H1 (cell line): ENCODE data around the gene LRRC49. TPM values are rescaled to one million over a fixed set of nuclear protein-coding genes. Genes with fewer than 3 reads are reported as not detected.

Experiments used
- EP300 ChIP-seq, 2 experiments: IDR thresholded peaks; 1 replicate in 1 of 2; 2 replicates in 1 of 2; pipeline ENCODE4 v1.6.1; 2011 to 2012; ENCODE audit warnings: low read depth in 2 of 2, low read length in 2 of 2, mild to moderate bottlenecking in 2 of 2, borderline replicate concordance in 1 of 2, inconsistent platforms in 1 of 2, moderate library complexity in 1 of 2
- polyA plus RNA-seq, 7 experiments: library from polyadenylated mRNA; depleted of rRNA in 3 of 7; stranded (reverse) in 5 of 7; unstranded in 2 of 7; fragments of >200 nt in 5 of 7; fragments of 200-250 nt in 2 of 7; gene quantifications; 1 replicate in 5 of 7; 2 replicates in 1 of 7; 4 replicates in 1 of 7; pipeline versions ENCODE4 v1.2.1 to v1.2.3, GENCODE V29; 2011 to 2013; ENCODE audit warnings: missing spikeins in 2 of 7, mixed read lengths in 2 of 7
- total RNA-seq: library from RNA; stranded (reverse); fragmentation: NEBNext Ultra II Directional; extraction: Animal tissue kit (Norgen Biotek cat#: 25700); gene quantifications from 2 replicates; pipeline ENCODE4 v1.2.1, GENCODE V29; 2021

The LRRC49 gene
- total and polyA plus RNA-seq, 2 of the 8 experiments (the other 6 are each of a cell fraction or from before 2014, with no cell fraction given) = 5.0 to 10.4 TPM

DNA sequence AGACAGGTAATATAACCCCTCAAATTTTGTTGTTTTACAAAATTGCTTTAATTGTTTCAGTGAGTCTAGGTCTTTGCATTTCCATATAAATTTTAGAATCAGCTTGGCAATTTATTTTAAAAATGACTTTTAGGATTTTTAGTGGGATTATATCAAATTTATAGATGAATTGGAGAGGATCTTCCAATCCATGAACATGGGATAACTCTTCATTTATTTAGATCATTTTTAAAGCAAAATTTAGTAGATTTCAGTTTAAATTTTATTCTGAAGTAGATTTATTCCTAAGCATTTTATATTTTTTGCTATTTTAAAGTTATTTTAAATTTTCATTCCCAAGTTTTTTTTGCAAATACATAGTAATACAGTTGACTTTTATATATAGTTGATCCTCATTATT, 164.5 kb downstream of the LRRC49 start (continued):
- no peak for TF ChIP-seq EP300 (IDR thresholded peaks at IDR 0.05; ENCODE audit: borderline replicate concordance in 1 of 2, low read depth in 2 of 2, low read length in 2 of 2)
